Left renal pelvis (tissue), 4 donors: ENCODE data around the gene HSPBAP1. TPM values are rescaled to one million over a fixed set of nuclear protein-coding genes. Genes with fewer than 3 reads are reported as not detected.
"Not testable (repeated sequence)": the region's sequence is repeated elsewhere in the genome, so short reads cannot be mapped to it uniquely, and the experiment has no call there.

ENCODE experiments used
- DNase-seq, 4 donors: peaks; one replicate each; pipeline ENCODE4 v3.0.0-alpha.2; 2013; ENCODE audit warnings: low read depth in 4 of 4, low spot score in 3 of 4
- polyA plus RNA-seq, 4 donors: library from polyadenylated mRNA; unstranded; fragments of 120-200 nt; gene quantifications; one replicate each; pipeline ENCODE4 v1.2.1, GENCODE V29; 2013; ENCODE audit not compliant: insufficient read length in 4 of 4

The HSPBAP1 gene
- polyA plus RNA-seq, 4 donors, result 9.2 to 15.6 (median 11.6) TPM

DNA sequence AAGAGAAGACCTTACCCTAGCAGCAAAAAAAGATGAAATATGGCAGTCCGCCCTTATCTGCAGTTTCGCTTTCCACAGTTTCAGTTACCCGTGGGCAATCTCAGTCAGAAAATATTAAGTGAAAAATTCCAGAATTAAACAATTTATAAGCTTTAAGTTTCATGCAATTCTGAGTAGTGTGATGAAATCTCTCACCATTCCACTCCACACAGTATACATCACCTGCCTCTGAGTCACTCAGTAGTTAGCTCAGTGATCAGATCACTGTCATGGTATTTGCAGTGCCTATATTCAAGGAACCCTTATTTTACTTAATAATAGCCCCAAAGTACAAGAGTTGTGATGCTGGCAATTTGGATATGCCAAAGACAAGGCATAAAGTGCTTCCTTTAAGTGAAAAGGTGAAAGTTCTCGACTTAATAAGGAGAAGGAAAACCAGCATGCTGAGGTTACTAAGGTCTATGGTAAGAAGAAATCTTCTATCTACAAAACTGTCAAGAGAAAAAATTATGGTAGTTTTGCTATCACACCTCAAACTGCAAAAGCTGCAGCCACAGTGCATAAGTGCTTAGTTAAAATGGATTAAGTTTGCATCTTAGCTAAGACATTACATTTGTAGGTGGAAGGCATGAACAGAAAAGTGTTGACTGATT lies 48.1 kb downstream of the HSPBAP1 start:
- no peak for DNase-seq

DNA sequence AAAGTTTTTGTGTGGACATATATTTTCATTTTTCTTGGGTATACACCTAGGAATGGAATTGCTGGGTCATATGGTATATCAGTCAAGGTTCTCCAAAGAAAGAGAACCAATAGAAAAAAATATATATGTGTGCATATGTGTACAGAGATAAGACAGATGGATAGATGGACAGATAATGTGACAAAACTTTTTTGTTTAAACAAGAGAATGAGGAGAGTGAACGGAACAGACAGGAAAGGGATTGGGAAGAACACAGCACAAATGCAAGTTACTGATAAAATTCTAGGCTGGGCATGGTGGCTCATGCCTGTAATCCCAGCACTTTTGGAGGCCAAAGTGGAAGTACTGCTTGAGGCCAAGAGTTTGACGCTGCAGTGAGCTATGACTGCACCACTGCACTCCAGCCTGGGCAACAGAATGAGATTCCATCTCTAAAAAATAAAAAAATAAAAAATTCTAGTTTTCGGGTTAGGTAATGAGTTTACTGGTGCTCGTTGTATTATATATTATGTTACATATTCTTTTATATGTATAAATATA lies 50.0 kb downstream of the HSPBAP1 start:
- no peak for DNase-seq

DNA sequence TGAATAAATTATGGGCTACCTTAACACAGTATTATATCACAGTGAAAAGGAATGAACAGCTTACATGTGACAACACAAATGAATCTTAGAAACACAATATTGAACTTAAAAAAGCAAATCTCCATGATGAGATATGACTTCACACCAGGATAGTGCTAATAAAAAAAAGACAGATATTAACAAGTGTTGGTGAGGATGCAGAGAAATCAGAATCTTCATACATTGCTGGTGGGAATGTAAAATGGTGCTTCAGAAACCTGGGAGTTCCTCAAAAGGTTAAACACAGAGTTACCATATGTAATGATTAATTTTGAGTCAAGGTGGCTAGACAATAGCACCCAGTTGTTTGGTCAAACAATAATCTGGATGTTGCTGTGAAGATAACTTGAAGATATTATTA lies 51.4 kb downstream of the HSPBAP1 start:
- DNase-seq, result no peak

DNA sequence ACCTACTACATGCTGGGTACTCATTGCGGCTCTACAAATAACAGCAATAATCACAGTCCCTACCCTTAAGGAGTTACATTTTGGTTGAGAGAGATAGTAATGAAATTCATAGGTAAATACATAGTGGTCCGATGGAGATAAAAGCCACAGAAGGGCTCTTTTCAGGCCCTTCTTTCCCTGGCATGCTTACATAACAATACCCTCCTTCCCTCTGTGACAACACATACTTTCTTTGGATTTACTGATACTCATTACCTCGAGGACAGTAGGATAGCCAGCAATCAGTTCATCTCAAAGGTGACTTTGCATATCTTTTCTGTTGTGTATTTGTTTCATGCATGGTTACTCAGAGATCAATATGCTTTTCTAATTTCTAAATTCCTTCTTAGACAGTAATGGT lies 54.5 kb downstream of the HSPBAP1 start:
- no peak for DNase-seq

DNA sequence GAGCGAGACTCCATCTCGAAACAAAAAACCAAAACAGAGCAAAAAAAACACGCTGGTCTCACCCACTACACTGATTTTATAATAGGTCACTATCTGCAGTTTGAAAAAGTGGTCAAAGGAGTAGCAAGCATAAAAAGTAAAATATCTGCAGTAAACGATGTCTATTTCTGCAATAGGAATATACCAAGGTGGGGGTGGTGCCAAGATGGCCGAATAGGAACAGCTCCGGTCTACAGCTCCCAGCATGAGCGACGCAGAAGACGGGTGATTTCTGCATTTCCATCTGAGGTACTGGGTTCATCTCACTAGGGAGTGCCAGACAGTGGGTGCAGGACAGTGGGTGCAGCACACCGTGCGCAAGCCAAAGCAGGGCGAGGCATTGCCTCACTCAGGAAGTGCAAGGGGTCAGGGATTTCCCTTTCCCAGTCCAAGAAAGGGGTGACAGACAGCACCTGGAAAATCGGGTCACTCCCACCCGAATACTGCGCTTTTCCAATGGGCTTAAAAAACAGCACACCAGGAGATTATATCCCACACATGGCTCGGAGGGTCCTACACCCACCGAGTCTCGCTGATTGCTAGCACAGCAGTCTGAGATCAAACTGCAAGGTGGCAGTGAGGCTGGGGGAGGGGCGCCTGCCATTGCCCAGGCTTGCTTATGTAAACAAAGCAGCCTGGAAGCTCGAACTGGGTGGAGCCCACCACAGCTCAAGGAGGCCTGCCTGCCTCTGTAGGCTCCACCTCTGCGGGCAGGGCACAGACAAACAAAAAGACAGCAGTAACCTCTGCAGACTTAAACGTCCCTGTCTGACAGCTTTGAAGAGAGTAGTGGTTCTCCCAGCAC lies 60.7 kb downstream of the HSPBAP1 start:
- DNase-seq, result not testable (repeated sequence)

- DNase-seq, result no peak
Observed at GRCh38 chr3:122730240-122730639, 63.4 kb downstream of the HSPBAP1 start.

DNA sequence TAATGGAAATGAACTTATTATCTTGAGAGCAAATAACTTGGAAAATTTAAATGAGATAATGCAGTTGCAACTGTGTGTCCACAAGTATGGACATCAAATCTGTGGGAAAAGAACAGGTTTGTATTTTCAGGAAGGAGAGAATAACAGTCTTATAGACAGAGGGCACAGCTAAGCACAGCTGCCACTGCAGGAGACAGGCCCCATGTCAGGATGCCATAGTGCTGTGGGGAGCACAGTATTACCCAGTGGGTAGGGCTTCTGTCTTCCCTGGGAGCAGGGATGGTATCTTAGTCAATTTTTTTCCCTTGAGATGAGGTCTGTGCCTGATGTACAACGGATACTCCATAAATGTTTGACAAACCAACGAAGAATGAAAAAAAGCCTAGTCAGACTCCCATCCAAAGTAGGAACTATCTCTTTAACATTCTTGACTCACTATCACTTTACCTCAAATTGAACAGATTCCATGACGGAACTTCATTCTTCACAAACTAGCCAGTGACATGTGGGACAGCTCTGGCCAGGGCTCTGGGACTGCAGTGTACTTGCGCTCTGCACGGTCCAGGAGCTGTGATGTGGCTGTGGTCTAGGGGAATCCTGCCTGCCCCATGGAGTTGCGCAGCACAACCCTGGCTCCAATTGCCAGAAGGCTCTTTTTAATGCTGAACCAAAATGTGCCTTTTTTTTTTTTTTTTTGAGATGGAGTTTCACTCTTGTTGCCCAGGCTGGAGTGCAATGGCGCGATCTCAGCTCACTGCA lies 64.7 kb downstream of the HSPBAP1 start:
- DNase-seq, result no peak

- DNase-seq, result no peak
Observed at GRCh38 chr3:122728186-122728585, 65.4 kb downstream of the HSPBAP1 start.

DNA sequence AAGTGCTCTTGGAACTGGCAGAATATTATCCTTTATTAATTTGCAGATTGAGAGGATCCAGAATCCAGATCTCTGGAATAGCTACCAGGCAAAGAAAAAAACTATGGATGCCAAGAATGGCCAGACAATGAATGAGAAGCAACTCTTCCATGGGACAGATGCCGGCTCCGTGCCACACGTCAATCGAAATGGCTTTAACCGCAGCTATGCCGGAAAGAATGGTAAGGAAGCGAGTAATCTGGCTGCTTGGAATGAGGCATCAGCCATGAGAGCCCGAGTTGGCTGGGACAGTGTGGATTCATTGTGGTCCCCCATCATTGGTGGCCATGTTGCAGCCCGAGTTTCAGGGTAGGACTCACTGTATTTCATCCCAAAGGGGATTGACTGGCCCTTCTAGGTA lies 65.9 kb downstream of the HSPBAP1 start:
- DNase-seq, result no peak

- no peak for DNase-seq
Observed at GRCh38 chr3:122727294-122727693, 66.3 kb downstream of the HSPBAP1 start.

- DNase-seq, result no peak
Observed at GRCh38 chr3:122725106-122725505, 68.5 kb downstream of the HSPBAP1 start.

GRCh38 chr3:122719273-122719921 lies 74.2 kb downstream of the HSPBAP1 start:
- no peak for DNase-seq

DNA sequence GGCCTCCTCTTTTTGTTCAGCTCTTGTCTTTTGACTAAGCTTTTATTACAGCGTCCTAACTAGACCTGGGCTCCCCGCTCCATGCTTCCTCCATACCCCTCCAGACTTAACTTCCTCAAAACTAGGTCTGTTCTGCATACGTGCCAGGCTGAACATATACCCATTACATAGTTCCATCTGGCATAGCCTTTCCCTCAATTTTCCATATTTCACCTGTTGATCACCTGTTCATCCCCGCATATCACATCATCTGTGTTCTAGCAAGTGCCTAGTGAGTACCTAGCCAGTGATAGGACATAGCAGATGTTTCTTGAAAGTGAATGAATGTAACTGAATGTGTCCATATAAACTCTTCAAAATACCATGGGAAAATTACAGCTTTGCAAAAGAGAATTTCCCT lies 77.0 kb downstream of the HSPBAP1 start:
- no peak for DNase-seq

- DNase-seq, result no peak
Observed at GRCh38 chr3:122714273-122714672, 79.4 kb downstream of the HSPBAP1 start.

DNA sequence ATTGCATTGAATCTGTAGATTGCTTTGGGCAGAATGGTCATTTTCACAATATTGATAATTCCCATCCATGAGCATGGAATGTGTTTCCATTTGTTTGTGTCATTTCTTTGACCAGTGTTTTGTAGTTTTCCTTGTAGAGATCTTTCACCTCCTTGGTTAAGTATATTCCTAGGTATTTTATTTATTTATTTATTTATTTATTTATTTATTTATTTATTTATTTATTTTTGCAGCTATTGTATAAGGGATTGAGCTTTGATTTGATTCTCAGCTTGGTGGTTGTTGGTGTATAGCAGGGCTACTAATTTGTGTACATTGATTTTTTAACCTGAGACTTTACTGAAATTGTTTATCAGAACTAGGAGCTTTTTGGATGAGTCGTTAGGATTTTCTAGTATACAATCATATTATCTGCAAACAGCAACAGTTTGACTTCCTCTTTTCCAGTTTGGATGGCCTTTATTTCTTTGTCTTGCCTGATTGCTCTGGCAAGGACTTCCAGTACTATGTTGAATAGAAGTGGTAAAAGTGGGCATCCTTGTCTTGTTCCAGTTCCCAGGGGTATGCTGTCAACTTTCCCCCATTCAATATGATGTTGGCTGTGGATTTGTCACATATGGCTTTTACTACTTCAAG lies 82.9 kb downstream of the HSPBAP1 start:
- DNase-seq, result not testable (repeated sequence)

DNA sequence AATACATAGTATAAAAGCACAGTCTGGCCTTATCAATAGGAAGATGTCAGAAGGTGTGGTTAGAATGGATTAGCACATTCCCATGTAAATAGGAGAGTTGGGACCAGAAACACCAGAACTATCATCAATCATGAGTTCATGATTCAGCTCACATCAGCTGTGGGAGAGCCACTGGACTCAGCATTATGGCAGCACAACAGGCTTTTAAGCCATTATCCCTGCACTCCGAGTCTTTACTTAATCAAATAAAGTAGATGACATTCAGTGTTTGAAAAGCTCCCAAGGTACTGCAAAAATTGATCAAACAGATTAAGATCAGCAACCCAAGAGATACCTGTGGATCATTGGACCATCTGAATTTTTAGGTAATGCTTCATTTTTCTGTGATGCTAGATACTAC lies 88.3 kb downstream of the HSPBAP1 start:
- DNase-seq, result no peak

GRCh38 chr3:122700193-122700592 lies 93.4 kb downstream of the HSPBAP1 start:
- DNase-seq, result no peak

DNA sequence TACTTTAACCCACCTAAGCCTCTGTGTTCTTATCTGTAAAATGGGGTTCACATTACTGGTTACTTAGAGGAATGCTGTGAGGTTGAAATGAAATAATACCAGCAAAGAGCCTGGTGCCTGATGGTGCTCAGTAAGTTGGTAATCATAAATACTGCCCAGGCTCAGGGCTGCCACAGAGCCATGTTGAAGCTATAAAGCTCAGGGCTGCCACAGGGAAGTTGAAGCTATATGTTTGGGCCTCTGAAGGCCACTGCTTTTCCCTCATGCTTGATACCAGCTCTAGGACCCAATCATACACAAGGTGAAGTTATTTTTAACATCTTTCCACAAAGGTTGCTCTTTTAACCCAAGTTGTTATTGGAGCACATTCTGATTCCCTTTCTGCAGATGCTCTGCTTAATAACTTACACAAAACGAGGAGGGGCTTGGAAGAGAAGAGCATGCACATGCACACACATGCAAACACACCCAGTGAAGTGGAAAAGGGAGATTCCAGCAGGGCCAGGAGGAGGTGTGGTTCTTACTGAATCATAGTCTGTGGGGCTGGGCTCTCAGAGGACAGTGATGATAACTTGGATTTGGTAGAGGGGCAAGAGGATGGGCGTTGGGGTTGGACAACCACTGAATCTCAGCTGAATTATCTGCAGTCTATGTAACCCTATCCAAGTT lies 95.5 kb downstream of the HSPBAP1 start:
- DNase-seq, result no peak

- no peak for DNase-seq
Observed at GRCh38 chr3:122695927-122696561, 97.6 kb downstream of the HSPBAP1 start.
